CD4-positive, alpha-beta T cell treated with Interleukin-17A for 1 hour (primary cell): ENCODE results near the gene ALX4.

Source experiments
- DNase-seq: peaks from one replicate; pipeline ENCODE4 v3.0.0-alpha.2; 2020

The ALX4 gene

GRCh38 chr11:44243086-44243485 lies 66.9 kb downstream of the ALX4 start:
- DNase-seq: no peak

GRCh38 chr11:44241851-44242250 lies 68.1 kb downstream of the ALX4 start:
- no peak for DNase-seq

- DNase-seq: no peak
These were observed 72.8 kb downstream of the ALX4 start for GRCh38 chr11:44237156-44237555.

GRCh38 chr11:44236296-44236695 lies 73.6 kb downstream of the ALX4 start:
- DNase-seq: no peak

DNA sequence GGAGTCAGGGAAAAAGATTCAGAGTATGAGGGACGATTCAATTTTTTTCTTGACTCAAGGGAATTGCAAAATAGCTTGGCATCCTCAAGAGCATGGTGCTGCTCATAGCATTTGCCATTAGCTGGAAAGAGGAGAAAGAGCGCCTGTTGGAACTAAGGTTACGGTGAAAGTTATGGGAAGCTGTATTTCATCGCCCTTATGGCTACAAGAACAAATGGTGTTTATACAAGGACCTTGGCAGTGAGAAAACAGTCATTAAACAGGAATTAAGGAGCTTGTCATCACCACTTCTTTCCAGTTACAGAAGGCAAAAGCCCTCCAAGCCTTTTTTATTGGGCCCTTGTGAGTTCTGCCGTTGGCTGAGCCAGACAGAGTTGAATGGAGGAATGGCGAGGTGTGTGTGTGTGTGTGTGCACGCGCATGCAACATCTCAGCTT lies 74.2 kb downstream of the ALX4 start:
- no peak for DNase-seq

DNA sequence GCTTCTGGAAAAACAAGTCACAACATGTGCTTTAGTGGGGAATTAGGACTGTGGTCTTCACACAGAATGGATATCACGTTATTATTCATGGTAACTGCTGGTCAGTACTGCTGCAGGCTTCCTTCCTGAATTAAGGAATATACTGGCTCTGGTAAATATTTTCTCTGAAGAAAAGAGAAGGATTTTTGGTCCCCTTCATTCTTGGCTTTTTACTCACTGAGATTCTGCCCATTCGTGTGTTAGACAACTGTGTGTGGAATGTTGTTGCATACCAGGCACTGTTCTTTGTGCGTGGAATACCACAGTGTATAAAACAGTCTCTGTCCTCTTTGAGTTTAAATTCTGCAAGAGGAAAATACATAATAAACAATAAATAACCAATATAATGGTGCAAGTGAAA lies 80.3 kb downstream of the ALX4 start:
- DNase-seq: no peak

GRCh38 chr11:44229098-44229497 lies 80.8 kb downstream of the ALX4 start:
- DNase-seq: no peak

DNA sequence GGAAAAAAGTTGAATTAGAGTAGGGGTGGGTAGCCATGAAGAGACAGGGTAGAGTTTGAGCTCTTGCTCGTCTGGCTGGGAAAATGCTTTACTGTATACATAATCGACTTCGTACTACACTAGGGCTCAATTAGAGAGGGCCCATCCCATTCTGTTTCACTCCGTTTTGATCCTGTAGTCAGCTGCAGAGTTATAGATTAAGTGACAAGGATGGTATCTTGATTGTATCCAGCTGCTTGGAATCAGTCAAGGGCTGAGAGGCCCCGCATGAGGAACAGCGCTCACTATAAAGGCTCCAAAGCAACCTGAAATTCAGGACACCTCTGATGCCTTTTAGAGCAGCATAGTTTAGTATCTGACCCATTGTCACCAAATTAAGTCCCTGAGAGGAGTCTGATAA lies 81.6 kb downstream of the ALX4 start:
- DNase-seq: no peak

DNA sequence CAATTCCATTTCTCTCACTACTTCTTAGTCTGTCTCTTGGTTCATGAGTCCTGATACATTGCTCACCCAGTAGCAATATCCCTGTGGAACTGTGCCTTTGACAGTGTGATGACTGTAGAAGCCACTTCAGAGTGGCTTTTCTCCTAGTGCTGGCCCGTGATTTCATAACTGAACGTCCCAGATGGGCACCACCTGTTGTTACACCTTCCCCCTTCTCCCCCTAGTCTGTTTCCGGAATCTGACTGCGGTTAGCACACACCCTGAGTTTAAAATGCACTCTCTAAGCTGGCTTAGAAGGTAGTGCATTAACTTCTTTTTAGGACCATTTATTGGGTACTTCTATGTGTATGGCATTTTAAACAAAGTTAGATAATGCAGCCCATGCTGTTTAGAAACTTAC lies 83.0 kb downstream of the ALX4 start:
- DNase-seq: no peak

DNA sequence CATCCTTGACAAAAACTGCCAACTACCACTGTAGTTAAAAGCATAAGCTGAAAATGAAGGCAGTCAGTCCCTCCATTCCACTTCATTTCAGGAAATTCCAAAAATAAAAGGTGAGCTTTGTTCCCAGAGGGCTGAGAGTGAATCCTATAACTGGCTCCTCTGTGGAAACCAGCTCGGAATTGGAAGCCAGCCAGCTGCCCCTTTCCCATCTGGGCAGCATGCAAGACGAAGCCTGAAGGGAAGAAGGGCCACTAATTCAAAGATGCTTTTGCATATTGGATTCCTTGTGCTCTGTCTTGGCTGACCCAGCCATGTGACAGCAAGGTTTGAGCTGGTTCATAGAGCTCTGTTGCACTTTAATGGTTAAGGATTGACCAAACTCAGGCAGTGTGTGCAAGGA lies 83.4 kb downstream of the ALX4 start:
- no peak for DNase-seq

DNA sequence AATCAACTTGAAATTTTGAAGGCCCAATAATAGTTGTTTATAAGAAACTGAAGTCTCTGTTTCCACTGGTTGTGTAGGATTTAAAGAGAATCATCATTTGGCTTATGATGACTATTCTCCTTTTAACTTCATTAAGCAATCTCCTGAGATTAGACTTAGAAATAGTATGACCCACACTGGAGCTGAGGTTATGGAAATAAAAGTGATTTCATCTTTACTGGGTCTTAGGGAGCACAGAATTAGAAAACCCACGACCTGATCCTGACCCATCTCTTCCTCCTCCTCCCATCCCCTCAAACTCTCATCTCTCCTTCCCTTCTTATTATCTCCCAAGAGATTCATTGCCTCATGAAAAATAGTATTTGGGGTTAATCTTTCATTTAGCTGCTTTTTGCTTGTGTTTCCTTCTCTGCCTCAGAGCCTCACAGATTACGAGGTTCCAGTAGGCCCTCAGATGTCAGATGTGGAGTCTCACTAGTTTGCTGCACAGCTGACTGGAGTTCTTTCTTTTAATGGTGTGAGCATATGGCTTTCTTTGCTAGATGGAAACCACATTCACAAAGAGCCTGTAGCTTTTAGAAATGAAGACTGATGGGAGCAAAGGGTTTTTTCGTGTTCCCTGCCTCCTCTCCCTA lies 85.0 kb downstream of the ALX4 start:
- DNase-seq: no peak

- no peak for DNase-seq
These were observed 86.7 kb downstream of the ALX4 start for GRCh38 chr11:44223238-44223637.

- DNase-seq: no peak
These were observed 87.9 kb downstream of the ALX4 start for GRCh38 chr11:44221992-44222391.

GRCh38 chr11:44221456-44221855 lies 88.5 kb downstream of the ALX4 start:
- no peak for DNase-seq

GRCh38 chr11:44219830-44220796 lies 89.8 kb downstream of the ALX4 start:
- no peak for DNase-seq

DNA sequence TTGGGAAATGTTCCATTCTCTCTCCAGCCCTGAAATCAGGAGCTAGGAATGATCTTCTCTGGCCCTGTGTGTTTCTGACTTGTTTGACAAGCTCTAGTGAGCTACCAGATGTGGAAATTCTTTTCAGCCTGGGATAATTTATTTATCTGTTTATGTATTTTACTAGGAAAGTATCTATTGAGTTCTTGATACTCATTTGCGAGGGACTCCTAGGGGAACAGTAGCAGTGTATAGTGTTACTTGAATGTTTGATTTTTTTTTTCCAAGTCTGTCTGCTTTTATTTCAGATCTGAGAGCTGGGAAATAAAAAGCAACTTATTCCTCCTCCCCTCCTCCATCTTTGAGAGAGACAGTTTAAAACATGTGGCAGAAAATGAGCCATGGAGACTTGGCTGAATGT lies 92.5 kb downstream of the ALX4 start:
- no peak for DNase-seq

GRCh38 chr11:44213148-44213547 lies 96.8 kb downstream of the ALX4 start:
- DNase-seq: no peak

- DNase-seq: no peak
These were observed 97.8 kb downstream of the ALX4 start for GRCh38 chr11:44212128-44212527.
